Glutamatergic neuron (in vitro differentiated cells): Measurements from ENCODE around the gene ZNF667. TPM values are rescaled to one million over a fixed set of nuclear protein-coding genes. Genes with fewer than 3 reads are reported as not detected.

Source experiments
- DNase-seq: peaks from one replicate; pipeline ENCODE4 v3.0.0; 2022
- H3K27ac Mint-ChIP-seq: one replicate; pipeline ENCODE4 v1.8.0; 2020; ENCODE audit warnings: mild to moderate bottlenecking, mixed read lengths, inconsistent platforms; ENCODE audit not compliant: unreplicated experiment
- H3K27me3 Mint-ChIP-seq: one replicate; pipeline ENCODE4 v1.8.0; 2020; ENCODE audit warnings: mild to moderate bottlenecking, moderate library complexity, mixed read lengths, inconsistent platforms; ENCODE audit not compliant: unreplicated experiment
- H3K36me3 Mint-ChIP-seq: one replicate; pipeline ENCODE4 v1.8.0; 2020; ENCODE audit warnings: mild to moderate bottlenecking, mixed read lengths, inconsistent platforms; ENCODE audit not compliant: unreplicated experiment
- H3K4me1 Mint-ChIP-seq: one replicate; pipeline ENCODE4 v1.8.0; 2020; ENCODE audit warnings: mild to moderate bottlenecking, low read depth, mixed read lengths, inconsistent platforms; ENCODE audit not compliant: unreplicated experiment
- H3K4me3 Mint-ChIP-seq: one replicate; pipeline ENCODE4 v1.8.0; 2020; ENCODE audit warnings: mild to moderate bottlenecking, mixed read lengths, inconsistent platforms; ENCODE audit not compliant: unreplicated experiment
- H3K9me3 Mint-ChIP-seq: one replicate; pipeline ENCODE4 v1.8.0; 2020; ENCODE audit warnings: mild to moderate bottlenecking, moderate library complexity, mixed read lengths, inconsistent platforms; ENCODE audit not compliant: unreplicated experiment
- total RNA-seq: library from RNA; stranded (reverse); fragmentation: NEBNext Ultra II Directional; extraction: Animal tissue kit (Norgen Biotek cat#: 25700); gene quantifications from one replicate; pipeline ENCODE4 v1.2.1, GENCODE V29; 2021; ENCODE audit not compliant: unreplicated experiment
- TF ChIP-seq, protein P1 (sequence below): fragments of 200-600 bp; sonication (generic); IDR thresholded peaks from one replicate; pipeline ENCODE4 v1.5.0; 2021; ENCODE audit not compliant: partially characterized antibody, unreplicated experiment

ZNF667 gene
- total RNA-seq, 1 donor from 2014 or later: 6.0 TPM

DNA sequence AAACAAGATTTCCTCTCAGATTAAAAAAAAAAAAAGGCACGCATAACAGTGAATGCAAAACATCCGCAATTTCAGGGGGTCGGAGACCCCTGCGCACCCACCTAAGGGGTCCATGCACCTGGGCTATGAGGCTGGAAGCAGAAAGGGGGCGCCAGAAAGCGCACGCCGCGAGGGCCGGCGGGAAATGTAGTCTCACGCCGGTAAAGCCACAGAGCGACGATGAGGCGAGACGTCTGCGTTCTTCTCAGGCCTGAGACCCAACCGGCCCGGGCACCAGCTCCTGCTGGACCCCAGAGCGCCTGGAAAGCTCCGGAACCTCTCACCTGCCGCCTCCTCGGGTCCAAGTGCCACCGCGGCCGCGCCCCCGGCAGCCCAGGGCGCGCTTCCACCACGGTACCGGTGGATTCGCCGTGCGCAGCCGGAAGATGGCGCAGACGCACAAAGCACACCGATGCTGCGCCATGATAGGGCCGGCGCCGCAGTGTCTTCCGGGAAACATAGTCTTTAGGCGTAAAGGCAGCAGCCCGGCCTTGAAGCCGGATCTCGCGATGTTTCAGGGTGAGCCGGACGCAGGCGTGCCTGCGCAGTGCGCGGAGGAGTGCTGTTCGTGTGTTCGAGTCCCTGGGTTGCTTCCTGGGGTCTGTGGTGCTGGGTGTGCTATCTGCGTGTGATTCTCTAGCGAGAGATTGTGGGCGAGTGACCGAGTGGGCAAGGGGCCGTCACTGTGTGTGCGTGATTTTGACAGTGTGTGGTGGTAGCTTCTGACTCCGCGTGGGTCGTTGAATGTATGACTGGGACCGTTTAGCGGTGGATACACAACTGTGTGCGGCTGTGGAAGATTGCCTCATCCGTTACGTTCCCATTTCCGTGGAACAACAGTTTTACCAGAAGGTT, 83.8 kb downstream of the ZNF667 start, which contains the start of gene ZNF582:
TSS of gene ZNF582 (minus strand) at position 416 of the 894 bp plus-strand sequence. CDS start 1,782 bp downstream, outside the sequence.
- peaks cover 17% of the 10 kb centered on the region for H3K9me3 Mint-ChIP-seq

More for the DNA sequence above, 83.8 kb downstream of the ZNF667 start, which contains the start of gene ZNF582:
- peak within 1 kb of the TSS; percentile 88 for H3K27ac Mint-ChIP-seq
- DNase-seq: peak; percentile 93
- H3K27me3 Mint-ChIP-seq: peaks cover 5% of the 10 kb centered on the region
- H3K4me1 Mint-ChIP-seq: no peaks in the 10 kb centered on the region
- H3K36me3 Mint-ChIP-seq: peaks cover 38% of the 10 kb centered on the region
- TF ChIP-seq, protein P1, sequence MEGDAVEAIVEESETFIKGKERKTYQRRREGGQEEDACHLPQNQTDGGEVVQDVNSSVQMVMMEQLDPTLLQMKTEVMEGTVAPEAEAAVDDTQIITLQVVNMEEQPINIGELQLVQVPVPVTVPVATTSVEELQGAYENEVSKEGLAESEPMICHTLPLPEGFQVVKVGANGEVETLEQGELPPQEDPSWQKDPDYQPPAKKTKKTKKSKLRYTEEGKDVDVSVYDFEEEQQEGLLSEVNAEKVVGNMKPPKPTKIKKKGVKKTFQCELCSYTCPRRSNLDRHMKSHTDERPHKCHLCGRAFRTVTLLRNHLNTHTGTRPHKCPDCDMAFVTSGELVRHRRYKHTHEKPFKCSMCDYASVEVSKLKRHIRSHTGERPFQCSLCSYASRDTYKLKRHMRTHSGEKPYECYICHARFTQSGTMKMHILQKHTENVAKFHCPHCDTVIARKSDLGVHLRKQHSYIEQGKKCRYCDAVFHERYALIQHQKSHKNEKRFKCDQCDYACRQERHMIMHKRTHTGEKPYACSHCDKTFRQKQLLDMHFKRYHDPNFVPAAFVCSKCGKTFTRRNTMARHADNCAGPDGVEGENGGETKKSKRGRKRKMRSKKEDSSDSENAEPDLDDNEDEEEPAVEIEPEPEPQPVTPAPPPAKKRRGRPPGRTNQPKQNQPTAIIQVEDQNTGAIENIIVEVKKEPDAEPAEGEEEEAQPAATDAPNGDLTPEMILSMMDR: peak; percentile 78
- peak within 1 kb of the TSS; percentile 93 for H3K4me3 Mint-ChIP-seq

Other genes starting within 250 kb of the ZNF667 start
- not detected for gene EDDM13, start 204.6 kb downstream of the ZNF667 start, total RNA-seq
- 13.1 TPM for gene ZSCAN5A, start 162.5 kb downstream of the ZNF667 start, total RNA-seq
- gene ZNF582, start 83.8 kb downstream of the ZNF667 start, total RNA-seq: 7.5 TPM
- gene ZNF583, start 73.0 kb downstream of the ZNF667 start, total RNA-seq: 13.6 TPM
- 18.7 TPM for gene ZNF471, start 30.5 kb upstream of the ZNF667 start, total RNA-seq
- gene ZFP28, start 61.6 kb upstream of the ZNF667 start, total RNA-seq: 25.9 TPM
- 10.1 TPM for gene ZNF470, start 90.1 kb upstream of the ZNF667 start, total RNA-seq
- gene ZNF71, start 118.0 kb upstream of the ZNF667 start, total RNA-seq: 48.2 TPM
- 2.7 TPM for gene SMIM17, start 165.8 kb upstream of the ZNF667 start, total RNA-seq
- gene ZNF835, start 194.4 kb upstream of the ZNF667 start, total RNA-seq: 2.7 TPM